ENCODE data around the gene CDH12. TPM values are rescaled to one million over a fixed set of nuclear protein-coding genes. Genes with fewer than 3 reads are reported as not detected.

The CDH12 gene
- total and polyA plus RNA-seq, 7 donors: 0.04 TPM; not detected in 6

DNA sequence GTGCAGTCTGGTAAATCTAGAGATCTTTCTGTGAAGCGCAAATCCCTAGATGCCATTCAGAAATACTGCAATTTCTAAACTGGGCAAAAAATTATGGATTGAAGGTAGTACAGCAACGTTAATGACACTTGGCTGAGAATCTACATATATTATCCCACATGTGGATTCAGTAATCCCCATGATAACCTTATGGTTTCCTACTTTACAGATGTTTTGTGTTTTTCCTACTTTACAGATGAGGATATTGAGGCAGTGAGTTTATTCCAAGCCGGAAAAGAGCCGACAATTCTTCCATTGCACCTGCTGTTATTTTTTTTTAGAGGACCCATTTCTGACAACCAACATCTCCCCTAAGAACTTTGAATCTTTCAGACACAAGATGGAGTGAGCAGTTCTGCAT is 796.5 kb downstream of the CDH12 start:
- Histone ChIP-seq H3K27ac (no peak overlapping the region), H3K36me3 (no peaks in the 10 kb centered on the region), H3K9me3 (no peaks in the 10 kb centered on the region), H3K4me3 (no peak overlapping the region), H3K27me3 (no peaks in the 10 kb centered on the region), H3K4me1 (no peaks in the 10 kb centered on the region)
- intact Hi-C loops (cut with DNase I): no loop called here
- TF ChIP-seq POLR2AphosphoS5 (IDR thresholded peaks at IDR 0.05) (no peak), EP300 (IDR thresholded peaks at IDR 0.05) (no peak), POLR2A (IDR thresholded peaks at IDR 0.05) (no peak)
- TF ChIP-seq, protein P1, sequence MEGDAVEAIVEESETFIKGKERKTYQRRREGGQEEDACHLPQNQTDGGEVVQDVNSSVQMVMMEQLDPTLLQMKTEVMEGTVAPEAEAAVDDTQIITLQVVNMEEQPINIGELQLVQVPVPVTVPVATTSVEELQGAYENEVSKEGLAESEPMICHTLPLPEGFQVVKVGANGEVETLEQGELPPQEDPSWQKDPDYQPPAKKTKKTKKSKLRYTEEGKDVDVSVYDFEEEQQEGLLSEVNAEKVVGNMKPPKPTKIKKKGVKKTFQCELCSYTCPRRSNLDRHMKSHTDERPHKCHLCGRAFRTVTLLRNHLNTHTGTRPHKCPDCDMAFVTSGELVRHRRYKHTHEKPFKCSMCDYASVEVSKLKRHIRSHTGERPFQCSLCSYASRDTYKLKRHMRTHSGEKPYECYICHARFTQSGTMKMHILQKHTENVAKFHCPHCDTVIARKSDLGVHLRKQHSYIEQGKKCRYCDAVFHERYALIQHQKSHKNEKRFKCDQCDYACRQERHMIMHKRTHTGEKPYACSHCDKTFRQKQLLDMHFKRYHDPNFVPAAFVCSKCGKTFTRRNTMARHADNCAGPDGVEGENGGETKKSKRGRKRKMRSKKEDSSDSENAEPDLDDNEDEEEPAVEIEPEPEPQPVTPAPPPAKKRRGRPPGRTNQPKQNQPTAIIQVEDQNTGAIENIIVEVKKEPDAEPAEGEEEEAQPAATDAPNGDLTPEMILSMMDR (IDR thresholded peaks at IDR 0.05): no peak
- WGBS, 2 donors: 74 to 86% methylated on average over 4 of the region's 4 CpGs
- no peak for DNase-seq

DNA sequence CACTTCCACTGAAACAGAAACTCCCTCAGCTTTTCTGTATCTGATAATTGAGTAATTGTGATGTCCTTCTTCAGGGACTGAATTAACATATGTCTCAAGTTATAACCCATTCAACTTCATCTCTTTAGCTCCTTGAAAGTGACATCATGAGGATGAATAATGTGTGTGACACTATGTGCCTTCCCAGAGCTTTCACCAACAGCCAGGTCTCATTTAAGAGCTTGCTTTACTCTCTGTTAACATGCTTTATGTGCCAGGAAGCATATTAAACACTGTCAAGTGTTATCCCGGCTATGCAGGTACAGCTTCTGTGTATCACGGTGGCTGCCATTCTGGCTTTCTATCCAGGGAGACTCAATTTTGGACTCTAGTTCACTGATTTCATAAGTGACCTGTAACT is 799.9 kb downstream of the CDH12 start:
- Histone ChIP-seq H3K4me1 (no peaks in the 10 kb centered on the region), H3K9me3 (no peaks in the 10 kb centered on the region), H3K27ac (no peak overlapping the region), H3K4me3 (no peak overlapping the region), H3K36me3 (no peaks in the 10 kb centered on the region), H3K27me3 (no peaks in the 10 kb centered on the region)
- intact Hi-C loops (cut with DNase I): no loop called here
- no peak for DNase-seq
- 74 to 79% methylated on average over 2 of the region's 2 CpGs for WGBS, 2 donors
- TF ChIP-seq, protein P1 (IDR thresholded peaks at IDR 0.05): no peak
- TF ChIP-seq POLR2AphosphoS5 (IDR thresholded peaks at IDR 0.05): no peak
- TF ChIP-seq POLR2A (IDR thresholded peaks at IDR 0.05): no peak
- no peak for TF ChIP-seq EP300 (IDR thresholded peaks at IDR 0.05)

DNA sequence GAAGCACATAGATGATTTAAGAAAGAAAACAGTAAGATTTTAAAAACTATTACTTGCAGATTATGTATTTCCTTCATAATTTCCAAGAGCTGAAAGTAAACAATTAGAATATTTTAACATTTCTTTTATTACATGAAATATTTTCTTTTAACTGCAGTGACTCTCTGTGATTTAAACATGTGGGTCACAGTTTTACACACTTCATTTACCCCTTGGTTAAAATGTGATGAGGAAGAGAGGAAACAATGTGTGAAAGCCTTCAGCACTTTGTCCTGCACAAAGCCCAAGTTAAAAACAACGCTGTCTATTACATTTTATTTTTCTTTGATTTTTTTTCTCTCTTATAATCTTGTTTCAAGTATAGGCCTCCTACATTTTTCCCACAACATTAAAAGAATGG is 801.3 kb downstream of the CDH12 start:
- Histone ChIP-seq H3K27ac (no peak overlapping the region), H3K27me3 (no peaks in the 10 kb centered on the region), H3K4me1 (no peaks in the 10 kb centered on the region), H3K36me3 (no peaks in the 10 kb centered on the region), H3K4me3 (no peak overlapping the region), H3K9me3 (no peaks in the 10 kb centered on the region)
- WGBS, 2 donors: 64 to 84% methylated on average over 1 of the region's 1 CpG
- DNase-seq: no peak
- TF ChIP-seq EP300 (IDR thresholded peaks at IDR 0.05): no peak
- TF ChIP-seq POLR2AphosphoS5 (IDR thresholded peaks at IDR 0.05): no peak
- TF ChIP-seq, protein P1 (IDR thresholded peaks at IDR 0.05): no peak
- no peak for TF ChIP-seq POLR2A (IDR thresholded peaks at IDR 0.05)
- intact Hi-C loops (cut with DNase I): no loop called here

DNA sequence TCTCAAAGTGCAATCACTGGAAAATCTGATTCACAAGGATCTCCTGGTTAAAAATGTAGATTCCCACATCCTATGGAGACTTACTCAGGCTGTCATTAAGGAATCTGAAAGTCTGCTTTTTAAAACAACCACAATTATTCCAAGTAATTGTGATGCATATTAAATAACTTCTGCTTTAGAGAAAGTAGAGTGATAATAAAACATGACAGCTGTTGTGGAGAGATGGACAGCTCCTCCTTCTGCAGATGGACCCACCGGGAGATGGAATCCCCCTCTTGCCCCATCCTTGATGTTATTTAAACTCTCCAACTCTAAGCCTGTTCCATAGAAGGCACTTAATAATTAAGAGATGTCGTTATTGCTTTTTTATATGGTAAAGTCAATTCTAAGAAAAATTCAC is 802.2 kb downstream of the CDH12 start:
- Histone ChIP-seq H3K4me3 (no peak overlapping the region), H3K9me3 (no peaks in the 10 kb centered on the region), H3K27ac (no peak overlapping the region), H3K27me3 (no peaks in the 10 kb centered on the region), H3K4me1 (no peaks in the 10 kb centered on the region), H3K36me3 (no peaks in the 10 kb centered on the region)
- intact Hi-C loops (cut with DNase I): no loop called here
- no peak for DNase-seq
- TF ChIP-seq POLR2AphosphoS5 (IDR thresholded peaks at IDR 0.05): no peak
- TF ChIP-seq EP300 (IDR thresholded peaks at IDR 0.05): no peak
- no peak for TF ChIP-seq POLR2A (IDR thresholded peaks at IDR 0.05)
- TF ChIP-seq, protein P1 (IDR thresholded peaks at IDR 0.05): no peak
- WGBS, 2 donors: 62 to 74% methylated on average over 2 of the region's 2 CpGs

DNA sequence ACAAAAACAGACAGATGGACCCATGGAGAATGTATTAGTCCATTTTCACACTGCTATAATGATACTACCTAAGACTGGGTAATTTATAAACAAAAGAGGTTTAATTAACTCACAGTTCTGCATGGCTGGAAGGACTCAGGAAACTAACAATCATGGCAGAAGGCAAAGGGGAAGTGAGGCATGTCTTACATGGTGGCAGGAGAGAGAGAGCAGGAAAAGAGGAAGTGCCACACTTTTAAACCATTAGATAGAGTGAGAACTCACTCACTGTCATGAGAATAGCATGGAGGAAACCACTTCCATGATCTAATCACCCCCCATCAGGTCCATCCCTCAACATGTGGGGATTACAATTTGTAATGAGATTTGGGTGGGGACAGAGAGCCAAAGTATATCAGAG is 808.9 kb downstream of the CDH12 start:
- no peaks in the 10 kb centered on the region for H3K9me3 ChIP-seq
- no peak for DNase-seq
- no peaks in the 10 kb centered on the region for H3K36me3 ChIP-seq
- no peak for TF ChIP-seq POLR2A (IDR thresholded peaks at IDR 0.05)
- TF ChIP-seq, protein P1 (IDR thresholded peaks at IDR 0.05): no peak
- no peak for TF ChIP-seq EP300 (IDR thresholded peaks at IDR 0.05)
- TF ChIP-seq POLR2AphosphoS5 (IDR thresholded peaks at IDR 0.05): no peak
- H3K4me1 ChIP-seq: no peaks in the 10 kb centered on the region
- H3K27ac ChIP-seq: no peak overlapping the region
- no peaks in the 10 kb centered on the region for H3K27me3 ChIP-seq
- no peak overlapping the region for H3K4me3 ChIP-seq
- intact Hi-C loops (cut with DNase I): no loop called here
